ENCODE measurements around the gene EEF1AKMT2. TPM values are rescaled to one million over a fixed set of nuclear protein-coding genes. Genes with fewer than 3 reads are reported as not detected.
A peak's percentile ranks its signal among the peaks of the same experiment; 100 is the strongest.

The EEF1AKMT2 gene
- total and polyA plus RNA-seq, 2 experiments from 2014 or later: 17.3 to 23.9 TPM

DNA sequence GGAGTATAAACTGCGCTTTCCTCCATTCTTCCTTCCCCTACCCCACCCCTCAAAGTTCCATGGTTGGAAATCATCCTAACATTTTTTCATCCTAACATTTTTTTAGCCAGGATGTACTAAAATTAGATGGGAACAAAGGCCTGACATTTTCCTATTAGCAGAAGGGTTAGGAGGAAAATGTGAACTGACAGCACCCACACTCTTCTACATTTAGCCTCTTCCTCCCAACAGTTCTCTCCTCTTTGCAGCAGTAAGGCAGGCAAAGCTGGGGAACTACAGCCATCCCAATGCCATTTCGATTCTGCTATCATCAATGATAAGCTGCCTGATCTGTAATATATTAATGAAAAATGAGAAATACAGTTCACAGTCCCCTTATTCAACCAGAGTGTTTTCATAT lies 36.1 kb downstream of the EEF1AKMT2 start:
- no peak overlapping the region for H3K27ac ChIP-seq
- TF ChIP-seq, protein P1, sequence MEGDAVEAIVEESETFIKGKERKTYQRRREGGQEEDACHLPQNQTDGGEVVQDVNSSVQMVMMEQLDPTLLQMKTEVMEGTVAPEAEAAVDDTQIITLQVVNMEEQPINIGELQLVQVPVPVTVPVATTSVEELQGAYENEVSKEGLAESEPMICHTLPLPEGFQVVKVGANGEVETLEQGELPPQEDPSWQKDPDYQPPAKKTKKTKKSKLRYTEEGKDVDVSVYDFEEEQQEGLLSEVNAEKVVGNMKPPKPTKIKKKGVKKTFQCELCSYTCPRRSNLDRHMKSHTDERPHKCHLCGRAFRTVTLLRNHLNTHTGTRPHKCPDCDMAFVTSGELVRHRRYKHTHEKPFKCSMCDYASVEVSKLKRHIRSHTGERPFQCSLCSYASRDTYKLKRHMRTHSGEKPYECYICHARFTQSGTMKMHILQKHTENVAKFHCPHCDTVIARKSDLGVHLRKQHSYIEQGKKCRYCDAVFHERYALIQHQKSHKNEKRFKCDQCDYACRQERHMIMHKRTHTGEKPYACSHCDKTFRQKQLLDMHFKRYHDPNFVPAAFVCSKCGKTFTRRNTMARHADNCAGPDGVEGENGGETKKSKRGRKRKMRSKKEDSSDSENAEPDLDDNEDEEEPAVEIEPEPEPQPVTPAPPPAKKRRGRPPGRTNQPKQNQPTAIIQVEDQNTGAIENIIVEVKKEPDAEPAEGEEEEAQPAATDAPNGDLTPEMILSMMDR (IDR thresholded peaks at IDR 0.05; ENCODE audit: low read depth, low read length): no peak
- H3K4me1 ChIP-seq (ENCODE audit: low read depth): no peaks in the 10 kb centered on the region
- no peaks in the 10 kb centered on the region for H3K9me3 ChIP-seq (ENCODE audit: low read depth)
- no peaks in the 10 kb centered on the region for H3K27me3 ChIP-seq
- H3K4me3 ChIP-seq: no peak overlapping the region
- no peak for DNase-seq (ENCODE audit: low read depth in 1 of 2, low spot score in 1 of 2)
- H3K36me3 ChIP-seq: peaks cover 19% of the 10 kb centered on the region

DNA sequence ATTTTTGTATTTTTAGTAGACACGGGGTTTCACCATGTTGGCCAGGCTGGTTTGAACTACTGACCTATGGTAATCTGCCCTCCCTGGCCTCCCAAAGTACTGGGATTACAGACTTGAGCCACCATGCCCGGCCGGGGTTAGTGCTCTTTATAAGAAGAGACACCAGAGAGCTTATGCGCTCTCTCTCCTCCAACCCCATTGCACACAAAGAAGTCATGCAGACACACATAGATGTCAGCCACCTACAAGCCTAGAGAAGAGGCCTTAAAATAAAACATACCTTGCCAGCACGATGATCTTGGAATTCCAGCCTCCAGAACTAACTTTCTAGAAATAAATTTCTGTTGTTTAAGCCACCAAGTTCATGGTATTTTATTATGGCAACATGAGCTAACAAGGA lies 37.5 kb downstream of the EEF1AKMT2 start:
- no peaks in the 10 kb centered on the region for H3K4me1 ChIP-seq (ENCODE audit: low read depth)
- H3K36me3 ChIP-seq: peaks cover 6% of the 10 kb centered on the region
- no peak overlapping the region for H3K27ac ChIP-seq
- H3K4me3 ChIP-seq: no peak overlapping the region
- H3K27me3 ChIP-seq: no peaks in the 10 kb centered on the region
- DNase-seq (ENCODE audit: low read depth in 1 of 2, low spot score in 1 of 2): no peak
- TF ChIP-seq, protein P1 (IDR thresholded peaks at IDR 0.05; ENCODE audit: low read depth, low read length): no peak
- H3K9me3 ChIP-seq (ENCODE audit: low read depth): no peaks in the 10 kb centered on the region

DNA sequence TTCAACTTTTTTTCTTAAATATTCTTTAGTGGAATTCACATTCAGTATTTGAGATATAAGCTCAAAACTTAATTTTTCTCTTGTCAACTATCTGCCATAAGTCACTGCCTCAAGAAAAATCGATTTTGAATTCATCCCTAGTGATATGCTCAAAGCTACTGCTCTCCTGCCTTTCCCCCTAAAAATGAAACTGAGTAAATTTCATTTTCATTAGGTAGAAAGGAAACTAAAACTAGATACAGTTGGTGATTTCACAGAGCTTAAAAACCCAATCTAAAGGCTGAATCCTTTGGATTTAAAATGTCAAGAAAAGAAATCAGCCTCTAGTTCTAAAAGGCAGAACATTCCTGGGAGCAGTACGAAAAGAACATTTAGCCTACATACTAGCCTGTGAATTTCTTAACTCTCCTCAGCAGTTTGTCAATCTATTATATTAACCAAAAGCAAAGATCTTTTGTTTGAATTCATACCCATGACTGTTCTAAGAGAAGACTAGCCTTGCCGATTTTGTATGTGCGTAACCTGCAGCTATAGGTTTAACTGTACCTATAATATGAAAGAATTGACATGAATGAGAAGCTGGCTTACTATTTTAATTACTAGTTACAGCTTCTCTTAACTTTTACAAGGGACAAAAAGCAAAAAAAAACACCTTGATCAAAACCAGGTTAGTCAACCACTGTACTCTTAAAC lies 42.6 kb downstream of the EEF1AKMT2 start:
- DNase-seq (ENCODE audit: low read depth in 1 of 2, low spot score in 1 of 2): no peak
- no peaks in the 10 kb centered on the region for H3K9me3 ChIP-seq (ENCODE audit: low read depth)
- TF ChIP-seq, protein P1 (IDR thresholded peaks at IDR 0.05; ENCODE audit: low read depth, low read length): no peak

DNA sequence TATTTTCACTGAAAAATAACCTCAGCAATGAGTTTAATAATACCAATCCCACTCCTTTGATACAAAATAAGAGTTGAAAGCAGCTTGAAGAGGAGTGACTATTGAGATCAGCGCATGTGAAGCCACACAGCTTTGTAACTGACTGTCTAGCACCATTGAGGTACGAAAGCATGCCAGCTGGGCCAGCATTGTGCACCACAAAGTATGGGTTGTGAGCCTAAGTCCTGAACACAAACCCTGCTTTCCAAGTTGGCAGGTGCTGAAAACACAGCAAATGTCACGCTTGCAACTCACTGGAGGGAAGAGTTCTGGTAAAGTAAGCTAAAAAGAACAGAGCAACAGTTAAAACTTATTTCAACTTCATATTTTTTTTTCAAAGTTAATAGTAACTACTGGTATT lies 43.5 kb downstream of the EEF1AKMT2 start:
- H3K27me3 ChIP-seq: no peaks in the 10 kb centered on the region
- peak in 1 of 2 donors; percentile 36 for DNase-seq (ENCODE audit: low read depth in 1 of 2, low spot score in 1 of 2)
- no peak overlapping the region for H3K27ac ChIP-seq
- no peaks in the 10 kb centered on the region for H3K9me3 ChIP-seq (ENCODE audit: low read depth)
- H3K4me1 ChIP-seq (ENCODE audit: low read depth): no peaks in the 10 kb centered on the region
- no peak overlapping the region for H3K4me3 ChIP-seq
- TF ChIP-seq, protein P1 (IDR thresholded peaks at IDR 0.05; ENCODE audit: low read depth, low read length): no peak
- no peaks in the 10 kb centered on the region for H3K36me3 ChIP-seq

More for the DNA sequence above, 42.6 kb downstream of the EEF1AKMT2 start:
- Histone ChIP-seq H3K27ac (no peak overlapping the region), H3K4me3 (no peak overlapping the region), H3K4me1 (ENCODE audit: low read depth) (no peaks in the 10 kb centered on the region), H3K36me3 (no peaks in the 10 kb centered on the region), H3K27me3 (no peaks in the 10 kb centered on the region)

DNA sequence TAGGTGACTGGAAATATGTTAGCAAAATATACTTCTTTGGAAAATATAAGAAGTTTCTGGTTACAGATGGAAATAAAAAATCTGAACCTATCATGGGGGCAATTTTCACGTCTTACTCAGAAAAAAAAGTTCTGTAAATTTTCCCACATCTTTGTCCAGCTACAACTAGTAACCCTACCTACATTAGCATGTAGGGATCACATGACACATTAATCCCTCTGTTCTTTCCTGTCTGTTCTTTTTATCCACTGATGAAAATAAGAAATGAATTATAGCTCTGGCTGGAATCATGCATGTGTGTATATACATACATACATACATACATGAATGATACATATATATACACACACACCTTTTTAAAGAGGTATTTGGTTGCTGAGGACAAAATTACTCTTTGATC lies 43.9 kb downstream of the EEF1AKMT2 start:
- DNase-seq (ENCODE audit: low read depth in 1 of 2, low spot score in 1 of 2): no peak
- H3K4me3 ChIP-seq: no peak overlapping the region
- H3K27ac ChIP-seq: no peak overlapping the region
- no peaks in the 10 kb centered on the region for H3K27me3 ChIP-seq
- H3K36me3 ChIP-seq: no peaks in the 10 kb centered on the region
- TF ChIP-seq, protein P1 (IDR thresholded peaks at IDR 0.05; ENCODE audit: low read depth, low read length): no peak
- H3K4me1 ChIP-seq (ENCODE audit: low read depth): no peaks in the 10 kb centered on the region
- no peaks in the 10 kb centered on the region for H3K9me3 ChIP-seq (ENCODE audit: low read depth)

Data from cardiac muscle cell (in vitro differentiated cells and primary cell).